Neural cell (in vitro differentiated cells): ENCODE results near the gene LDAH. TPM values are rescaled to one million over a fixed set of nuclear protein-coding genes. Genes with fewer than 3 reads are reported as not detected.

ENCODE experiments used
- H2AFZ ChIP-seq: fragments of 200-600, 300-800 bp; sonication (generic), shearing (Covaris generic); 2 replicates; pipeline ENCODE4 v1.6.0; 2014; ENCODE audit warnings: low read depth, mild to moderate bottlenecking, antibody characterized with exemption, low read length, moderate library complexity
- H3F3A ChIP-seq: fragments of 200-600 bp; shearing (Covaris generic); 2 replicates; pipeline ENCODE4 v1.6.1; 2016; ENCODE audit warnings: mild to moderate bottlenecking, moderate library complexity, mixed read lengths, antibody characterized with exemption, low read length; ENCODE audit not compliant: insufficient read depth, poor library complexity, severe bottlenecking
- H3K27ac ChIP-seq: fragments of 200-600, 300-800 bp; sonication (generic), shearing (Covaris generic); 2 replicates; pipeline ENCODE4 v1.5.1; 2014; ENCODE audit warnings: mild to moderate bottlenecking, low read length, moderate library complexity
- H3K27me3 ChIP-seq: fragments of 300-800, 200-600 bp; sonication (generic), shearing (Covaris generic); 2 replicates; pipeline ENCODE4 v1.6.0; 2014; ENCODE audit warnings: mild to moderate bottlenecking, low read depth, low read length, moderate library complexity; ENCODE audit not compliant: insufficient read depth
- H3K36me3 ChIP-seq: fragments of 300-800, 200-600 bp; sonication (generic), shearing (Covaris generic); 2 replicates; pipeline ENCODE4 v1.5.1; 2014; ENCODE audit warnings: mild to moderate bottlenecking, antibody characterized with exemption, low read length, moderate library complexity; ENCODE audit not compliant: insufficient read depth
- H3K4me2 ChIP-seq: fragments of 300-800, 200-600 bp; sonication (generic), shearing (Covaris generic); 2 replicates; pipeline ENCODE4 v1.6.0; 2014; ENCODE audit warnings: mild to moderate bottlenecking, low read length
- H3K4me3 ChIP-seq: fragments of 300-800, 200-600 bp; sonication (generic), shearing (Covaris generic); 2 replicates; pipeline ENCODE4 v1.5.1; 2014; ENCODE audit warnings: mild to moderate bottlenecking, low read length, moderate library complexity
- H3K79me2 ChIP-seq: fragments of 200-600 bp; shearing (Covaris generic); replicated peaks from 2 replicates; pipeline ENCODE4 v1.6.0; 2014; ENCODE audit warnings: mild to moderate bottlenecking, low read length, moderate library complexity; ENCODE audit not compliant: insufficient read depth
- H3K9ac ChIP-seq: fragments of 300-800, 200-600 bp; sonication (generic), shearing (Covaris generic); 2 replicates; pipeline ENCODE4 v1.6.1; 2016; ENCODE audit warnings: mild to moderate bottlenecking, low read length, mixed read lengths
- H3K9me2 ChIP-seq: fragments of 200-600 bp; shearing (Covaris generic); 2 replicates; pipeline ENCODE4 v1.6.1; 2016; ENCODE audit warnings: mild to moderate bottlenecking, low read length, mixed read lengths; ENCODE audit not compliant: insufficient read depth
- H3K9me3 ChIP-seq: fragments of 200-600, 300-800 bp; sonication (generic), shearing (Covaris generic); 2 replicates; pipeline ENCODE4 v1.6.1; 2016; ENCODE audit warnings: mild to moderate bottlenecking, mixed run types, low read length, moderate library complexity, mixed read lengths
- H4K20me1 ChIP-seq: fragments of 200-600 bp; shearing (Covaris generic); 2 replicates; pipeline ENCODE4 v1.6.1; 2016; ENCODE audit warnings: mild to moderate bottlenecking, mixed run types; ENCODE audit not compliant: insufficient read depth
- EP300 ChIP-seq: fragments of 450-650 bp; conservative IDR thresholded peaks from 2 replicates; pipeline ENCODE4 v1.6.1; 2014; ENCODE audit warnings: antibody characterized with exemption, mild to moderate bottlenecking, moderate library complexity; ENCODE audit not compliant: poor library complexity, severe bottlenecking
- EZH2 ChIP-seq: fragments of 200-600, 300-800 bp; shearing (Covaris generic), sonication (generic); IDR thresholded peaks from 2 replicates; pipeline ENCODE4 v1.6.1; 2014; ENCODE audit warnings: antibody characterized with exemption, low read length, borderline replicate concordance, mild to moderate bottlenecking; ENCODE audit not compliant: insufficient read depth, poor library complexity, severe bottlenecking
- MXI1 ChIP-seq: fragments of 450-650 bp; conservative IDR thresholded peaks from 2 replicates; pipeline ENCODE4 v1.6.1; 2014; ENCODE audit warnings: antibody characterized with exemption, mild to moderate bottlenecking; ENCODE audit not compliant: poor library complexity, severe bottlenecking
- POLR2AphosphoS5 ChIP-seq: IDR thresholded peaks from 2 replicates; pipeline ENCODE4 v1.6.1; 2012
- RAD21 ChIP-seq: fragments of 450-650 bp; conservative IDR thresholded peaks from 2 replicates; pipeline ENCODE4 v1.6.1; 2014; ENCODE audit warnings: antibody characterized with exemption, mild to moderate bottlenecking, moderate library complexity
- REST ChIP-seq: IDR thresholded peaks from 2 replicates; pipeline ENCODE4 v1.6.1; 2012; ENCODE audit warnings: borderline replicate concordance
- SMC3 ChIP-seq: fragments of 450-650 bp; conservative IDR thresholded peaks from 2 replicates; pipeline ENCODE4 v1.6.1; 2014; ENCODE audit warnings: antibody characterized with exemption, mild to moderate bottlenecking, moderate library complexity; ENCODE audit not compliant: poor library complexity
- TAF1 ChIP-seq: IDR thresholded peaks from 2 replicates; pipeline ENCODE4 v1.6.1; 2012; ENCODE audit warnings: low read depth
- polyA plus RNA-seq: library from polyadenylated mRNA; depleted of rRNA; stranded (reverse); fragments of >200 nt; gene quantifications from 2 replicates; pipeline ENCODE4 v1.2.3, GENCODE V29; 2014
- TF ChIP-seq, protein P1 (sequence below): fragments of 450-650 bp; IDR thresholded peaks from 2 replicates; pipeline ENCODE4 v1.5.1; 2014; ENCODE audit warnings: antibody characterized with exemption, mild to moderate bottlenecking, moderate library complexity; ENCODE audit not compliant: poor library complexity, severe bottlenecking

LDAH gene
- polyA plus RNA-seq, 1 donor from 2014 or later, result 44.1 TPM

DNA sequence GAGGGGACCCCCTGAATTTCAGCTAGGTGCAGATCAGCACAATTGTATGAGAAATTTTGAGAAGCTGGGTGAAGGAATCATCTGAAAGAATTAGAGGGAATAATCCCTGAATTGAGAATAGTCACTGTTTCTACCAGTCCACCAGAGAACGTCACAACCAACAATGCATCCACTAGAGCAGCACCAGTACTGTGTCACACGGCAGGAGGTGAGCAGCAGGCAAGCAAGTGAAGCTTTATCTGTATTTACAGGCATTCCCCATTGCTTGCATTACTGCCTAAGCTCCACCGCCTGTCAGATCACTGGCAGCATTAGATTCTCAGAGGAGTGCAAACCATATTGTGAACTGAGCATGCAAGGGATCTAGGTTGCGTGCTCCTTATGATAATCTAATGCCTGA lies 115.3 kb downstream of the LDAH start:
- H3F3A ChIP-seq, result no peaks in the 10 kb centered on the region
- no peaks in the 10 kb centered on the region for H3K9me2 ChIP-seq
- peak overlapping the region; percentile 15 for H2AFZ ChIP-seq
- H3K36me3 ChIP-seq, result no peaks in the 10 kb centered on the region
- H3K9ac ChIP-seq, result peak overlapping the region; percentile 21
- TF ChIP-seq MXI1 (no peak), EZH2 (no peak), SMC3 (no peak), POLR2AphosphoS5 (peak; percentile 53), RAD21 (no peak), TAF1 (no peak), REST (no peak), EP300 (peak; percentile 63)
- TF ChIP-seq, protein P1, sequence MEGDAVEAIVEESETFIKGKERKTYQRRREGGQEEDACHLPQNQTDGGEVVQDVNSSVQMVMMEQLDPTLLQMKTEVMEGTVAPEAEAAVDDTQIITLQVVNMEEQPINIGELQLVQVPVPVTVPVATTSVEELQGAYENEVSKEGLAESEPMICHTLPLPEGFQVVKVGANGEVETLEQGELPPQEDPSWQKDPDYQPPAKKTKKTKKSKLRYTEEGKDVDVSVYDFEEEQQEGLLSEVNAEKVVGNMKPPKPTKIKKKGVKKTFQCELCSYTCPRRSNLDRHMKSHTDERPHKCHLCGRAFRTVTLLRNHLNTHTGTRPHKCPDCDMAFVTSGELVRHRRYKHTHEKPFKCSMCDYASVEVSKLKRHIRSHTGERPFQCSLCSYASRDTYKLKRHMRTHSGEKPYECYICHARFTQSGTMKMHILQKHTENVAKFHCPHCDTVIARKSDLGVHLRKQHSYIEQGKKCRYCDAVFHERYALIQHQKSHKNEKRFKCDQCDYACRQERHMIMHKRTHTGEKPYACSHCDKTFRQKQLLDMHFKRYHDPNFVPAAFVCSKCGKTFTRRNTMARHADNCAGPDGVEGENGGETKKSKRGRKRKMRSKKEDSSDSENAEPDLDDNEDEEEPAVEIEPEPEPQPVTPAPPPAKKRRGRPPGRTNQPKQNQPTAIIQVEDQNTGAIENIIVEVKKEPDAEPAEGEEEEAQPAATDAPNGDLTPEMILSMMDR, result no peak
- H3K27ac ChIP-seq, result peak overlapping the region; percentile 64
- H3K4me3 ChIP-seq, result peak overlapping the region; percentile 29
- H3K79me2 ChIP-seq, result no peaks in the 10 kb centered on the region
- no peaks in the 10 kb centered on the region for H4K20me1 ChIP-seq
- H3K9me3 ChIP-seq, result no peaks in the 10 kb centered on the region
- no peak overlapping the region for H3K4me2 ChIP-seq
- H3K27me3 ChIP-seq, result no peaks in the 10 kb centered on the region

DNA sequence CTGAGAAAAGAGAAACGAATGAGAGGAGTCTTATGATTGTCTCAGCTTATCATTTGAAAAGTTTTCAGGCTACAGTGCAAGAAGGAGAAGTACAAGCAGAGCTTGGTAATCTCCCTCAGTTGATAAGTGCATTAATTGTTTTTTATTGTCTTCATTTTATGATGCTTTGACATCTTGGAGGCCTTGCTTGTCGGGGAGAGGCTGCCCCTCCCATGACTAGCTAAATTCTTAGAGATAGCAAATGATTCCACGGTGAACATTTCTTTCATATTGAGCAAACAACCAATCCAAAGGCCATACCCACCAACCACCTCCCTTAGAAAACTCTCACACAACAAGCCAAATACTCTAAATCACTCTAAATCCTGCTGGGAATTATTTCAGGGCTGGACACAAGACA lies 116.1 kb downstream of the LDAH start:
- Histone ChIP-seq H3K4me2 (no peak overlapping the region), H3K27ac (no peak overlapping the region), H4K20me1 (no peaks in the 10 kb centered on the region)

More for the DNA sequence above, 116.1 kb downstream of the LDAH start:
- Histone ChIP-seq H3K9me3 (no peaks in the 10 kb centered on the region), H3K9me2 (no peaks in the 10 kb centered on the region), H2AFZ (no peak overlapping the region), H3K36me3 (no peaks in the 10 kb centered on the region), H3K79me2 (no peaks in the 10 kb centered on the region), H3K27me3 (no peaks in the 10 kb centered on the region), H3K4me3 (no peak overlapping the region), H3F3A (no peaks in the 10 kb centered on the region), H3K9ac (no peak overlapping the region)
- TF ChIP-seq REST (no peak), TAF1 (no peak), EP300 (no peak), RAD21 (no peak)
- TF ChIP-seq, protein P1, result no peak
